Aorta (tissue), 5 donors: ENCODE results near the gene ASB10. TPM values are rescaled to one million over a fixed set of nuclear protein-coding genes. Genes with fewer than 3 reads are reported as not detected.

Experiments
- ATAC-seq: fragments of 200-7000 bp; cut with Tn5 transposase; one replicate; pipeline ENCODE4 v1.9.1; 2022; ENCODE audit warnings: moderate library complexity; ENCODE audit not compliant: low FRiP score
- DNase-seq, 2 donors: peaks; one replicate each; pipeline ENCODE4 v3.0.0-alpha.2; 2020
- H3K27ac ChIP-seq, 2 donors: one replicate each; pipeline ENCODE4 v1.5.1; 2013; ENCODE audit warnings: low read length in 2 of 2, mild to moderate bottlenecking in 2 of 2, moderate library complexity in 2 of 2, control low read depth in 1 of 2, inconsistent platforms in 1 of 2, low read depth in 1 of 2
- H3K27me3 ChIP-seq, 2 donors: one replicate each; pipeline ENCODE4 v1.6.1; 2013; ENCODE audit warnings: control low read depth in 1 of 2, low read length in 1 of 2, mild to moderate bottlenecking in 1 of 2, moderate library complexity in 1 of 2; ENCODE audit not compliant: insufficient read depth in 2 of 2, control insufficient read depth in 1 of 2
- H3K36me3 ChIP-seq, 2 donors: one replicate each; pipeline ENCODE4 v1.6.1; 2013; ENCODE audit warnings: control low read depth in 1 of 2, low read length in 1 of 2, mild to moderate bottlenecking in 1 of 2; ENCODE audit not compliant: insufficient read depth in 2 of 2, control insufficient read depth in 1 of 2
- H3K4me1 ChIP-seq, 2 donors: one replicate each; pipeline ENCODE4 v1.6.1; 2013; ENCODE audit warnings: low read length in 2 of 2, control low read depth in 1 of 2, mild to moderate bottlenecking in 1 of 2, moderate library complexity in 1 of 2; ENCODE audit not compliant: insufficient read depth in 2 of 2, control insufficient read depth in 1 of 2
- H3K4me3 ChIP-seq, 2 donors: one replicate each; pipeline ENCODE4 v1.5.1; 2013; ENCODE audit warnings: low read length in 2 of 2, control low read depth in 1 of 2, mild to moderate bottlenecking in 1 of 2
- H3K9me3 ChIP-seq: one replicate; pipeline ENCODE4 v1.6.1; 2013; ENCODE audit warnings: mild to moderate bottlenecking, low read length; ENCODE audit not compliant: control insufficient read depth
- whole genome bisulfite sequencing, 2 donors: extraction: QIAGEN DNeasy Blood & Tissue Kit; methylation state at CpG; one replicate each; pipeline ENCODE4 v1.1.7; 2013; 5-methylcytosine and 5-hydroxymethylcytosine counted together
- intact Hi-C, 2 donors: fragments of 100-400 bp; cut with DNase I; formaldehyde crosslinking; loops; one replicate each; pipeline versions ENCODE4 v1.14.2 to v1.15.0; 2022
- polyA plus RNA-seq, 2 donors: library from polyadenylated mRNA; stranded (reverse); fragments of 200-250 nt; gene quantifications; one replicate each; pipeline ENCODE4 v1.2.3, GENCODE V29; 2013
- total RNA-seq, 2 donors: library from RNA; stranded (reverse); fragmentation: NEBNext Ultra II Directional; extraction: Animal tissue kit (Norgen Biotek cat#: 25700); gene quantifications; one replicate each; pipeline ENCODE4 v1.2.1, GENCODE V29; 2021
- donor health status: healthy with polysubstance abuse.
- donor health status: Bipolar disorder and iron deficiency.
- donor health status: DM: no; HTN: no; CAD: no.
- donor health status: DM: no; HTN: no; CAD: no.
- donor health status: DM: yes; HTN: yes; CAD: no.

Gene ASB10
- total and polyA plus RNA-seq, 4 donors = not detected

- H3K9me3 ChIP-seq = no peaks in the 10 kb centered on the region
- DNase-seq (no peak), ATAC-seq (no peak)
- no peak overlapping the region for H3K4me3 ChIP-seq
- H3K27ac ChIP-seq = no peak overlapping the region
- intact Hi-C loops = no loop called here
- WGBS, 2 donors = 80 to 83% methylated on average over 3 of the region's 3 CpGs
- no peaks in the 10 kb centered on the region for H3K27me3 ChIP-seq
- H3K36me3 ChIP-seq = peaks cover 0 to 16% of the 10 kb centered on the region in 2 donors
- no peaks in the 10 kb centered on the region for H3K4me1 ChIP-seq
Observed at GRCh38 chr7:151213826-151214225, 26.8 kb upstream of the ASB10 start.

- Histone ChIP-seq H3K27ac (no peak overlapping the region), H3K36me3 (peaks cover 0 to 10% of the 10 kb centered on the region in 2 donors), H3K9me3 (no peaks in the 10 kb centered on the region), H3K27me3 (no peaks in the 10 kb centered on the region), H3K4me1 (no peaks in the 10 kb centered on the region), H3K4me3 (no peak overlapping the region)
- ATAC-seq = no peak
- no peak for DNase-seq
- intact Hi-C loops = no loop called here
- 79 to 83% methylated on average over 5 of the region's 5 CpGs for WGBS, 2 donors
Observed at GRCh38 chr7:151212626-151213025, 25.6 kb upstream of the ASB10 start.

- Histone ChIP-seq H3K4me3 (no peak overlapping the region), H3K27me3 (no peaks in the 10 kb centered on the region), H3K9me3 (no peaks in the 10 kb centered on the region), H3K27ac (no peak overlapping the region), H3K4me1 (no peaks in the 10 kb centered on the region), H3K36me3 (peaks cover 0 to 10% of the 10 kb centered on the region in 2 donors)
- DNase-seq (no peak), ATAC-seq (no peak)
- intact Hi-C loops = no loop called here
- WGBS, 2 donors = 68 to 76% methylated on average over 3 of the region's 3 CpGs
Observed at GRCh38 chr7:151211155-151211772, 24.2 kb upstream of the ASB10 start.

- no peak within 1 kb of the TSS for H3K4me3 ChIP-seq
- H3K27ac ChIP-seq = no peak within 1 kb of the TSS
- 83 to 85% methylated on average over 17 of the region's 17 CpGs for WGBS, 2 donors
- no peaks in the 10 kb centered on the region for H3K27me3 ChIP-seq
- intact Hi-C loops = no loop called here
- peaks cover 0 to 10% of the 10 kb centered on the region in 2 donors for H3K36me3 ChIP-seq
- ATAC-seq (no peak), DNase-seq (no peak)
- no peaks in the 10 kb centered on the region for H3K9me3 ChIP-seq
- H3K4me1 ChIP-seq = no peaks in the 10 kb centered on the region
Observed at GRCh38 chr7:151210087-151210854, 23.2 kb upstream of the ASB10 start, which contains the start of gene H2BK1. H2BK1 (minus strand) TSS chr7:151210488; CDS start chr7:151210318, 170 bp downstream.

GRCh38 chr7:151209588-151209987, 22.5 kb upstream of the ASB10 start:
- Histone ChIP-seq H3K27ac (no peak overlapping the region), H3K27me3 (no peaks in the 10 kb centered on the region), H3K4me1 (no peaks in the 10 kb centered on the region), H3K9me3 (no peaks in the 10 kb centered on the region), H3K4me3 (no peak overlapping the region), H3K36me3 (peaks cover 0 to 7% of the 10 kb centered on the region in 2 donors)
- intact Hi-C loops = no loop called here
- 87% methylated on average over 6 of the region's 6 CpGs for WGBS, 2 donors
- no peak for DNase-seq
- ATAC-seq = no peak

- Histone ChIP-seq H3K27ac (no peak overlapping the region), H3K4me1 (no peaks in the 10 kb centered on the region), H3K27me3 (no peaks in the 10 kb centered on the region), H3K36me3 (no peaks in the 10 kb centered on the region), H3K4me3 (no peak overlapping the region), H3K9me3 (no peaks in the 10 kb centered on the region)
- intact Hi-C loops = no loop called here
- 62 to 68% methylated on average over 9 of the region's 9 CpGs for WGBS, 2 donors
- DNase-seq (no peak), ATAC-seq (no peak)
Observed at GRCh38 chr7:151208253-151208862, 21.3 kb upstream of the ASB10 start.

- Histone ChIP-seq H3K4me3 (no peak overlapping the region), H3K9me3 (no peaks in the 10 kb centered on the region), H3K36me3 (no peaks in the 10 kb centered on the region), H3K4me1 (no peaks in the 10 kb centered on the region), H3K27ac (no peak overlapping the region), H3K27me3 (no peaks in the 10 kb centered on the region)
- no peak for ATAC-seq
- 55 to 61% methylated on average over 12 of the region's 12 CpGs for WGBS, 2 donors
- DNase-seq = no peak
- intact Hi-C loops = no loop called here
Observed at GRCh38 chr7:151207804-151208203, 20.8 kb upstream of the ASB10 start.

GRCh38 chr7:151207315-151207714, 20.3 kb upstream of the ASB10 start:
- Histone ChIP-seq H3K9me3 (no peaks in the 10 kb centered on the region), H3K4me1 (no peaks in the 10 kb centered on the region), H3K36me3 (no peaks in the 10 kb centered on the region), H3K27me3 (no peaks in the 10 kb centered on the region), H3K4me3 (no peak overlapping the region), H3K27ac (no peak overlapping the region)
- WGBS, 2 donors = 73 to 75% methylated on average over 9 of the region's 9 CpGs
- no peak for DNase-seq
- intact Hi-C loops = no loop called here
- no peak for ATAC-seq
